Suprapubic skin (tissue), 4 donors: ENCODE measurements around the gene COL4A1.

Experiments used
- CTCF ChIP-seq, 2 donors: fragments of 200-600 bp in 1 of 2; fragments of 450-650 bp in 1 of 2; sonication (generic) in 1 of 2; IDR thresholded peaks; one replicate each; pipeline ENCODE4 v1.5.1; 2016 to 2019; ENCODE audit warnings: antibody characterized with exemption in 2 of 2, mild to moderate bottlenecking in 1 of 2, moderate library complexity in 1 of 2
- EP300 ChIP-seq: sonication (generic); formaldehyde crosslinking; IDR thresholded peaks from one replicate; pipeline ENCODE4 v1.6.1; 2017; ENCODE audit warnings: antibody characterized with exemption
- POLR2A ChIP-seq, 2 donors: fragments of 450-650 bp; IDR thresholded peaks; one replicate each; pipeline ENCODE4 v1.6.1; 2017; ENCODE audit warnings: antibody characterized with exemption in 2 of 2, mild to moderate bottlenecking in 2 of 2, moderate library complexity in 2 of 2
- POLR2AphosphoS5 ChIP-seq, 3 donors: sonication (generic); formaldehyde crosslinking; IDR thresholded peaks; one replicate each; pipeline ENCODE4 v1.6.1; 2017; ENCODE audit warnings: antibody characterized with exemption in 3 of 3

- TF ChIP-seq CTCF (IDR thresholded peaks at IDR 0.05): no peak
- no peak for TF ChIP-seq POLR2A (IDR thresholded peaks at IDR 0.05)
- no peak for TF ChIP-seq POLR2AphosphoS5 (IDR thresholded peaks at IDR 0.05)
- TF ChIP-seq EP300: no peak
These were observed 32.3 kb upstream of the COL4A1 start for GRCh38 chr13:110339263-110339662.
